ENCODE results near the gene POMT1.

Gene POMT1

DNA sequence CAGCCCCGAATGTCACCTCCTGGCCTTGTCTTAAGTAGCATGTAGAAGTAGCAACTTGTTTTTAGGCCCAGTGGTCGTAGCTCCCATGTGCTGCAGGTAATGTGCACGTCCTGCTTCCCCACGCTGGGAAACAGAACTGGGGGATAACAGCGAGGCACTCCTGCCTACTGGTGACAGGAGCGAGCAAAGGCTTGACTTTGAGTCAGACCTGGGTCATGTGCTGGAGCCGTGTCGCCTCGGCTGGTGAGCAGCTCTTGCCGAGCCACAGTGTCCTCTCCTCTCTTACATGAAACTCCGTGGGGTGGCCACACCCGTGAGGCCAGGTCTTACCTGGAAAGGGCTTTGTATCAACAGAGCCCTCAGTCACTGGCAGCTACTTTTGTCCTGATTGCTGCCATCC is 17.5 kb upstream of the POMT1 start:
- TF ChIP-seq, protein P1, sequence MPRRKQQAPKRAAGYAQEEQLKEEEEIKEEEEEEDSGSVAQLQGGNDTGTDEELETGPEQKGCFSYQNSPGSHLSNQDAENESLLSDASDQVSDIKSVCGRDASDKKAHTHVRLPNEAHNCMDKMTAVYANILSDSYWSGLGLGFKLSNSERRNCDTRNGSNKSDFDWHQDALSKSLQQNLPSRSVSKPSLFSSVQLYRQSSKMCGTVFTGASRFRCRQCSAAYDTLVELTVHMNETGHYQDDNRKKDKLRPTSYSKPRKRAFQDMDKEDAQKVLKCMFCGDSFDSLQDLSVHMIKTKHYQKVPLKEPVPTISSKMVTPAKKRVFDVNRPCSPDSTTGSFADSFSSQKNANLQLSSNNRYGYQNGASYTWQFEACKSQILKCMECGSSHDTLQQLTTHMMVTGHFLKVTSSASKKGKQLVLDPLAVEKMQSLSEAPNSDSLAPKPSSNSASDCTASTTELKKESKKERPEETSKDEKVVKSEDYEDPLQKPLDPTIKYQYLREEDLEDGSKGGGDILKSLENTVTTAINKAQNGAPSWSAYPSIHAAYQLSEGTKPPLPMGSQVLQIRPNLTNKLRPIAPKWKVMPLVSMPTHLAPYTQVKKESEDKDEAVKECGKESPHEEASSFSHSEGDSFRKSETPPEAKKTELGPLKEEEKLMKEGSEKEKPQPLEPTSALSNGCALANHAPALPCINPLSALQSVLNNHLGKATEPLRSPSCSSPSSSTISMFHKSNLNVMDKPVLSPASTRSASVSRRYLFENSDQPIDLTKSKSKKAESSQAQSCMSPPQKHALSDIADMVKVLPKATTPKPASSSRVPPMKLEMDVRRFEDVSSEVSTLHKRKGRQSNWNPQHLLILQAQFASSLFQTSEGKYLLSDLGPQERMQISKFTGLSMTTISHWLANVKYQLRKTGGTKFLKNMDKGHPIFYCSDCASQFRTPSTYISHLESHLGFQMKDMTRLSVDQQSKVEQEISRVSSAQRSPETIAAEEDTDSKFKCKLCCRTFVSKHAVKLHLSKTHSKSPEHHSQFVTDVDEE (CRISPR knock-in tag; IDR thresholded peaks at IDR 0.05): no peak
- TF ChIP-seq ZNF565 (CRISPR knock-in tag; conservative IDR thresholded peaks at IDR 0.05; ENCODE audit: low read depth) (no peak), CSDC2 (CRISPR knock-in tag; IDR thresholded peaks at IDR 0.05) (no peak), OSR1 (CRISPR knock-in tag; IDR thresholded peaks at IDR 0.05) (no peak), ARNTL (CRISPR knock-in tag; IDR thresholded peaks at IDR 0.05; ENCODE audit: borderline replicate concordance, low read depth) (no peak), ESRRG (CRISPR knock-in tag; IDR thresholded peaks at IDR 0.05) (no peak), ZFP30 (CRISPR knock-in tag; IDR thresholded peaks at IDR 0.05) (no peak), PPARA (CRISPR knock-in tag; IDR thresholded peaks at IDR 0.05; ENCODE audit: borderline replicate concordance) (no peak)
- TF ChIP-seq, protein P2, sequence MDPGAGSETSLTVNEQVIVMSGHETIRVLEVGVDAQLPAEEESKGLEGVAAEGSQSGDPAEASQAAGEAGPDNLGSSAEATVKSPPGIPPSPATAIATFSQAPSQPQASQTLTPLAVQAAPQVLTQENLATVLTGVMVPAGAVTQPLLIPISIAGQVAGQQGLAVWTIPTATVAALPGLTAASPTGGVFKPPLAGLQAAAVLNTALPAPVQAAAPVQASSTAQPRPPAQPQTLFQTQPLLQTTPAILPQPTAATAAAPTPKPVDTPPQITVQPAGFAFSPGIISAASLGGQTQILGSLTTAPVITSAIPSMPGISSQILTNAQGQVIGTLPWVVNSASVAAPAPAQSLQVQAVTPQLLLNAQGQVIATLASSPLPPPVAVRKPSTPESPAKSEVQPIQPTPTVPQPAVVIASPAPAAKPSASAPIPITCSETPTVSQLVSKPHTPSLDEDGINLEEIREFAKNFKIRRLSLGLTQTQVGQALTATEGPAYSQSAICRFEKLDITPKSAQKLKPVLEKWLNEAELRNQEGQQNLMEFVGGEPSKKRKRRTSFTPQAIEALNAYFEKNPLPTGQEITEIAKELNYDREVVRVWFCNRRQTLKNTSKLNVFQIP (CRISPR knock-in tag; IDR thresholded peaks at IDR 0.05; ENCODE audit: borderline replicate concordance, low read depth): no peak
- TF ChIP-seq, protein P3, sequence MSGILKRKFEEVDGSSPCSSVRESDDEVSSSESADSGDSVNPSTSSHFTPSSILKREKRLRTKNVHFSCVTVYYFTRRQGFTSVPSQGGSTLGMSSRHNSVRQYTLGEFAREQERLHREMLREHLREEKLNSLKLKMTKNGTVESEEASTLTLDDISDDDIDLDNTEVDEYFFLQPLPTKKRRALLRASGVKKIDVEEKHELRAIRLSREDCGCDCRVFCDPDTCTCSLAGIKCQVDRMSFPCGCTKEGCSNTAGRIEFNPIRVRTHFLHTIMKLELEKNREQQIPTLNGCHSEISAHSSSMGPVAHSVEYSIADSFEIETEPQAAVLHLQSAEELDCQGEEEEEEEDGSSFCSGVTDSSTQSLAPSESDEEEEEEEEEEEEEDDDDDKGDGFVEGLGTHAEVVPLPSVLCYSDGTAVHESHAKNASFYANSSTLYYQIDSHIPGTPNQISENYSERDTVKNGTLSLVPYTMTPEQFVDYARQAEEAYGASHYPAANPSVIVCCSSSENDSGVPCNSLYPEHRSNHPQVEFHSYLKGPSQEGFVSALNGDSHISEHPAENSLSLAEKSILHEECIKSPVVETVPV (CRISPR knock-in tag; IDR thresholded peaks at IDR 0.05): no peak
- TF ChIP-seq, protein P4, sequence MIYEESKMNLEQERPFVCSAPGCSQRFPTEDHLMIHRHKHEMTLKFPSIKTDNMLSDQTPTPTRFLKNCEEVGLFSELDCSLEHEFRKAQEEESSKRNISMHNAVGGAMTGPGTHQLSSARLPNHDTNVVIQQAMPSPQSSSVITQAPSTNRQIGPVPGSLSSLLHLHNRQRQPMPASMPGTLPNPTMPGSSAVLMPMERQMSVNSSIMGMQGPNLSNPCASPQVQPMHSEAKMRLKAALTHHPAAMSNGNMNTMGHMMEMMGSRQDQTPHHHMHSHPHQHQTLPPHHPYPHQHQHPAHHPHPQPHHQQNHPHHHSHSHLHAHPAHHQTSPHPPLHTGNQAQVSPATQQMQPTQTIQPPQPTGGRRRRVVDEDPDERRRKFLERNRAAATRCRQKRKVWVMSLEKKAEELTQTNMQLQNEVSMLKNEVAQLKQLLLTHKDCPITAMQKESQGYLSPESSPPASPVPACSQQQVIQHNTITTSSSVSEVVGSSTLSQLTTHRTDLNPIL (CRISPR knock-in tag; IDR thresholded peaks at IDR 0.05; ENCODE audit: low read depth): no peak
- TF ChIP-seq, protein P5, sequence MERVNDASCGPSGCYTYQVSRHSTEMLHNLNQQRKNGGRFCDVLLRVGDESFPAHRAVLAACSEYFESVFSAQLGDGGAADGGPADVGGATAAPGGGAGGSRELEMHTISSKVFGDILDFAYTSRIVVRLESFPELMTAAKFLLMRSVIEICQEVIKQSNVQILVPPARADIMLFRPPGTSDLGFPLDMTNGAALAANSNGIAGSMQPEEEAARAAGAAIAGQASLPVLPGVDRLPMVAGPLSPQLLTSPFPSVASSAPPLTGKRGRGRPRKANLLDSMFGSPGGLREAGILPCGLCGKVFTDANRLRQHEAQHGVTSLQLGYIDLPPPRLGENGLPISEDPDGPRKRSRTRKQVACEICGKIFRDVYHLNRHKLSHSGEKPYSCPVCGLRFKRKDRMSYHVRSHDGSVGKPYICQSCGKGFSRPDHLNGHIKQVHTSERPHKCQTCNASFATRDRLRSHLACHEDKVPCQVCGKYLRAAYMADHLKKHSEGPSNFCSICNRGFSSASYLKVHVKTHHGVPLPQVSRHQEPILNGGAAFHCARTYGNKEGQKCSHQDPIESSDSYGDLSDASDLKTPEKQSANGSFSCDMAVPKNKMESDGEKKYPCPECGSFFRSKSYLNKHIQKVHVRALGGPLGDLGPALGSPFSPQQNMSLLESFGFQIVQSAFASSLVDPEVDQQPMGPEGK (CRISPR knock-in tag; IDR thresholded peaks at IDR 0.05; ENCODE audit: borderline replicate concordance): no peak
- no peak for ATAC-seq

DNA sequence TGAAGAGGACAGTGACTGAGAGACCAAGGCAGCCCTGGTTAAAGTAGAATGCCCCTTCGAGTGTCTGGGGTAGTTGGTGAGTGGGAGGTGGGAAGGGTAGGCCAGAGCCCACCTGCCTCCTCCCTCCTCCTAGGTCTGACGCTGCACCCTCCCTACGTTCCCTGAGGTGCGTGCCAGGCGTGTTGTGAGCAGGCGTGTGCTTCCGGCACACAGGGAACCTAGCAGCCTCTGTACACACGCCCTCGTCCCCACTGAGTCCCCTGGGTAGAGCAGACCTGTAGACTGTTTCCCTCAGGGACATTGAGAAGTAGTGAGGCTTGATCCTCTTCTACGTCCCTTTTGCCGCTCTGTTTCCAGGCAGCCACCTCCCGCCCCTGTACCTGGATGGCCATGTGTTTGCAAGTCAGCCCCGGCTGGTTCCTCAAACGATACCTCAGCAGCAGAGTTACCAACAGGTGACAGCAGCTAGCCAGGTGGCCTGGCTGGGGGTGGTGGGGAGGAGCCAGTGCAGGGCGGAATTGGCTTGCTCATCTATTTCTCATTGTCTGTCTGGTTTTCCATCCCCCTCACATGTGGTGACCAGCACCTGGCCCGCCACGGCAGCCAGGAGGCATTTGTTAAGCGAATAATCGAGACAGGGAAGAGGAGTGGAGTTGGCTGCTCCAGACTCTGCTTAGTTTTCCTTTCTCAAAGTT is 16.8 kb upstream of the POMT1 start:
- no peak for ATAC-seq
- TF ChIP-seq ARNTL (CRISPR knock-in tag; IDR thresholded peaks at IDR 0.05; ENCODE audit: borderline replicate concordance, low read depth): no peak
- TF ChIP-seq, protein P5 (CRISPR knock-in tag; IDR thresholded peaks at IDR 0.05; ENCODE audit: borderline replicate concordance): no peak
- TF ChIP-seq, protein P4 (CRISPR knock-in tag; IDR thresholded peaks at IDR 0.05; ENCODE audit: low read depth): no peak
- TF ChIP-seq, protein P1 (CRISPR knock-in tag; IDR thresholded peaks at IDR 0.05): no peak
- TF ChIP-seq, protein P3 (CRISPR knock-in tag; IDR thresholded peaks at IDR 0.05): no peak
